GM21528 (cell line): ENCODE data around the gene TTC24.
"Not testable (repeated sequence)": the region's sequence is repeated elsewhere in the genome, so short reads cannot be mapped to it uniquely, and the experiment has no call there.

ENCODE experiments used
- ATAC-seq: cut with Tn5 transposase; IDR thresholded peaks from one replicate; pipeline ENCODE4 v1.9.1; 2021; ENCODE audit warnings: mild to moderate bottlenecking, moderate library complexity; ENCODE audit not compliant: unreplicated experiment, low FRiP score

The TTC24 gene

DNA sequence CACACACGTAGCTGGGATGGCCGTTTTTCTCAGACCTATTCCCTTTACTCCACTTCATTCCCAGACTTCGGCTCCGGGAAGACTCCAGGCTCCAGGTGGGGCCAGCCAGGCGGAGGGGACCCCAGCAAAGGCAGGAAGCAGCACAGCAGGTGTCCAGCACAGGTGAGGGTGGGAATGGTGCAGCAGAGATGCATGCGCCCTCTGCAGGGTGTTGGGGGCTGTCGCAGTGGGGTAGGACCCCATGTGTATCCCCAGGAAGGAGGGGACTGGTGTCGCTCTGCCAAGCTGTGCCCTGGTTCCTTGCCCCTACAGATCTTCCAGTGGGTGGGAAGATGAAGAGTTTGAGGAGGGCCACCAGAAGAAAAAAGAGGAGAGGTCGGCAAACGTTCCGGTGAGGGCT, 5.3 kb downstream of the TTC24 start:
- ATAC-seq, result no peak

DNA sequence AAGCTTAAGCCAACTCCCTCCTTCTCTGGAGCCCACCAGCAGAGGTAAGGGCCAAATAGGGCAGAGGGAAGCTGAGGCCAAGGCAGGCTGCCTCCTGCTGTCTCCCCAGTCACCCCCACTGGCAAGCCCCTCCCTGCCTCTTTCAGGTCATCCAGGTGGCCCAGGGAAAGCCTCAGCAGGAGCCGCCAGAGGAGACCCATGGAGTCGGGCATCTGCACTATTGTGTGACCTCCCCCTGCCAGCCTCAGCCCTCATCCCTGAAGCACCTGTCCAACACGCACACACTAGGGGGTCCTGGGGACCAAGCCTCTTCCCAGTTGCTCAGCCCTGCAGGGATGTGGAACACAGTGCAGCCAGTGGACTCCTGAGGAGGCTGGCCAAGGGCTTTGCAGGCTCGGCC, 6.8 kb downstream of the TTC24 start:
- ATAC-seq, result no peak

DNA sequence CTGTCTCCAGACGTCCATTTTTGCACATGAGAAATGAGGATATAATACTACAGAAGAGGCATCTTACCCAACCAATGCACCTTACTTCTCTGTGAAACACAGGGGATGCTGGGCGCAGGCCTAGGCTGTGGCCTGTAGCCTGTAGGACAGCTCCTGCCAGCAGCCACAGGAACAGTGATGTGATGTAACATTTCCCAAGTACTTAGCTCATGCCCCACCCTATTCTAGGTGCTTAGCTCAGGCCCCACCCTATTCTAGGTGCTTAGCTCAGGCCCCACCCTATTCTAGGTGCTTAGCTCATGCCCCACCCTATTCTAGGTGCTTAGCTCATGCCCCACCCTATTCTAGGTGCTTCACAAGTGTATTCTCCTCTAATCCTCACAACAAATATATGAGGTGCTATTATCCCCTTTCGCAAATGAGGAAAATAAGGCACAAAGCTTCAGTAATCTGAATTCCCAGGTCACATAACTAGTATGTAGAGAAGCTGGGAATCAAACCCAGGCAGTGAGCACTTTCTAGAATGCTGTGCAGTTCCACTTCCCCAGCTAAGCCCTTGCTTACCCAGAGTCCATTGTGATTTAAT, 7.5 kb downstream of the TTC24 start:
- no peak for ATAC-seq

DNA sequence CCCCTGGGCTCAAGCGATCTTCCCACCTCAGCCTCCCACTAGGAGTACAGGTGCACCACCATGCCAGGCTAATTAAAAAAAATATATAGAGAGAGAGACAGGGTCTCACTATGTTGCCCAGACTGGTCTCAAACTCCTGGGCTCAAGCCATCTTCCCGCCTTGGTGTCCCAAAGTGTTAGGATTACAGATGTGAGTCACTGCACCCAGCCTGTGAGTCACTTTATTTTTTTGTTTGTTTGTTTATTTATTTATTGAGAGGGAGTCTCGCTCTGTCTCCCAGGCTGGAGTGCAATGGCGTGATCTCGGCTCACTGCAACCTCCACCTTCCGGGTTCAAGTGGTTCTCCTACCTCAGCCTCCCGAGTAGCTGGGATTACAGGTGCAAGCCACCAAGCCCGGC, 8.4 kb downstream of the TTC24 start:
- ATAC-seq, result not testable (repeated sequence)

DNA sequence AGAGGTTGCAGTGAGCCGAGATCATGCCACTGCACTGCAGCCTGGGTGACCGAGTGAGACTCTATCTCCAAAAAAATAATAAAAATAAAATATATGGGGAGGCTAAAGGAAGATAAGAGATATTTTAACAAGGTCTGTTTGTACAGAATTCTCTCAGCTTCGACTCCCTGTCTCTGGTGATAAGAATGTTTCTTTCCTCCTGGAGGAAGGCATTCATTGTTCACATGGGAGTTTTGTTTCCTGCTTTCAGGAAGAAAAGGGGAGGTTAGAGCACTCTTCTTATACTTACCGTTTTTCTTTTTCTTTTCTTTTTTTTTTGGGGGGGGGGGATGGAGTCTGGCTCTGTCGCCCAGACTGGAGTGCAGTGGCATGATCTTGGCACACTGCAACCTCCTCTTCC, 10.0 kb downstream of the TTC24 start:
- no peak for ATAC-seq

DNA sequence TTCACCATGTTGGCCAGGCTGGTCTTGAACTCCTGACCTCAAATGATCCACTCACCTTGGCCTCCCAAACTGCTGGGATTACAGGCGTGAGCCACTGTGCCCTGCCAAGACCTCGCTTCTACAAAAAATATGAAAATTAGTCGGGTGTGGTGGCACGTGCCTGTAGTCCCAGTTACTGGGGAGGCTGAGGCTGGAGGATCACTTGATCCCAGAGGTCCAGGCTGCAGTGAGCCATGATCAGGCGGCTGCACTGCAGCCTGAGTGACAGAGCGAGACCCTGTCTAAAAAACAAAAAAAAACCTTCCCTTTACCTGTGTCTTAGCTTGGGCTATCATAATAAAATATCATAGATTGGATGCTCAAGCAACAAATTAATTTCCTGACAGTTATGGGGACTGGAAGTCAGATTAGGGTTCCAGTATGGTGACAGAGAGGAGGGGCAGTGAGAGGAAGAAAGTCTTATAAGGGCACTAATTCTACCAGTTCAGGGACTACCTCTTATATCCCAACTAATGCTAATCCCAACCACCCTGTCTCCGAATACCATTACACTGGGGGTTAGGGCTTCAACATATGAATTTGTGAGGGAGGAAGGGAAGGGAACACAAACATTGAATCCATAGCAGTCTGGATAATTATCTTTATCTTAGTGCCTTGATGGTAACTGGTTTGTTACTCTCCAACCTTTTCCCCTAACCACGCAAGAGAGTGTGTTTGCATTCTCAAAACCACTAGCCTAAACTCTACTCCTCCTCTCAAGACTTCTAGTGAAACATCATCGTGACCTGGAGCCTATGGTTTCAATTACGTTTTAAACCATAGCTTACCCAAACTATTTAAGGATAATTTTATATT, 11.0 kb downstream of the TTC24 start:
- no peak for ATAC-seq

DNA sequence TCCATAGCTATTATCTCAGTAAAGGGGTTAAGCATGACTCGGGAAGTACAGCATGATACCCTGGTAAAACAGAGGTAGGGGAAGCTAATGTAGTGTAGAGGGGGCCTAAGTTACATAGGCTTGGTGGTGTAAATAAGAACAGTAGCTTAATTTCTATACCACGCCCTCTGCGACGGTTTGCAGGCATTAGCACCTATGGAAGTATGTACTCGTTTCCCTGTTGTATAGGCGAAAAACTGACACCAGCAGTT, 11.6 kb downstream of the TTC24 start:
- no peak for ATAC-seq

DNA sequence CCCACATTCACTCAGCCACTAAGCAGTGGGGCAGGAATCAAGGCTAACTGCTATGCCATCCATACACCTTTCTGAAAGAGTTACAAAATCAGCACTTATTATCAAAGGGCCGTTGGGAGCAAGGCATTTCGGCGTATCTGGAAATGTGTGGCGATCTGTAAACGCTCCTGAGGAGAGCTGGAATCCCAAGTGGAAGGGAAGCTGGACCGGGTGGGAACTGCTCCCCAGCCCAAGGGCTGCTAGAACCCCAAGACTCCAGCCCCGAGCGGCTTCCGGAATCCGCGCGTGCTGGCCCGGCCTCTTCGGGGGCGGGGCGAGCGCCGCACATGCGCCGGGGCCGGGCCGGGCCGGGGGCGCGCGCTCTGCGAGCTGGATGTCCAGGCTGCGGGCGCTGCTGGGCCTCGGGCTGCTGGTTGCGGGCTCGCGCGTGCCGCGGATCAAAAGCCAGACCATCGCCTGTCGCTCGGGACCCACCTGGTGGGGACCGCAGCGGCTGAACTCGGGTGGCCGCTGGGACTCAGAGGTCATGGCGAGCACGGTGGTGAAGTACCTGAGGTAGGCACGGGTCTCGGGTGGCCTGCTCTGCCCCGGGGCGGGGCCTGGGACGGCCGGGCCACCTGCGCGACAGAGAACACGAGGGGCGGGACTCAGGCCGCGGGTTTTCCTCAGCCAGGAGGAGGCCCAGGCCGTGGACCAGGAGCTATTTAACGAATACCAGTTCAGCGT, 12.1 kb downstream of the TTC24 start, which contains the start of gene NAXE:
TSS of gene NAXE (plus strand) at position 345 of the 726 bp plus-strand sequence. CDS start at position 374, 29 bp downstream.
- peak; percentile 79 for ATAC-seq

DNA sequence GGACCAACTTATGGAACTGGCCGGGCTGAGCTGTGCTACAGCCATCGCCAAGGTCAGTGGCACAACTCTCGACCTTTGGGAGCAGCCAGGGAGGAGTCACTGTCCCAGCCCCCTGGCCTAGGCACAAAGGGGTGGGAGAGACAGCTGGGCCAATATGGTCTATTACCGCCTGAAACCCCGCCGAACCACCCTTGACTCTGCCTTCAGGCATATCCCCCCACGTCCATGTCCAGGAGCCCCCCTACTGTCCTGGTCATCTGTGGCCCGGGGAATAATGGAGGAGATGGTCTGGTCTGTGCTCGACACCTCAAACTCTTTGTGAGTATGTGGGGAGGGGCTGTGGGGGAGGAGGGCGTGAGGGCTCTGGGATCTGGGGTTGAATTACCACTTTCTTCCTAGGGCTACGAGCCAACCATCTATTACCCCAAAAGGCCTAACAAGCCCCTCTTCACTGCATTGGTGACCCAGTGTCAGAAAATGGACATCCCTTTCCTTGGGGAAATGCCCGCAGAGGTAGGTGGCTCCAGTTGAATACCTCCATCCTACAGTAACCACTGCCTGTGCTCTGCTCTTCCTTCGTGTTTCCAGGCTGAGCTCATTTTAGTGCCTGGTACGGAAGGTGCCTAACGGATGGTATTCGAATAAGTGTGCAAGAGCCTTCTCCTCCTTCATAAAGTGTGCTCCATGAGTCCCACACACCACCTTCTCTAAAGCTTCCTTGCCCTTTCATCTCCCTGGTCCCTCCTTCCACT, 12.8 kb downstream of the TTC24 start:
- ATAC-seq, result no peak

DNA sequence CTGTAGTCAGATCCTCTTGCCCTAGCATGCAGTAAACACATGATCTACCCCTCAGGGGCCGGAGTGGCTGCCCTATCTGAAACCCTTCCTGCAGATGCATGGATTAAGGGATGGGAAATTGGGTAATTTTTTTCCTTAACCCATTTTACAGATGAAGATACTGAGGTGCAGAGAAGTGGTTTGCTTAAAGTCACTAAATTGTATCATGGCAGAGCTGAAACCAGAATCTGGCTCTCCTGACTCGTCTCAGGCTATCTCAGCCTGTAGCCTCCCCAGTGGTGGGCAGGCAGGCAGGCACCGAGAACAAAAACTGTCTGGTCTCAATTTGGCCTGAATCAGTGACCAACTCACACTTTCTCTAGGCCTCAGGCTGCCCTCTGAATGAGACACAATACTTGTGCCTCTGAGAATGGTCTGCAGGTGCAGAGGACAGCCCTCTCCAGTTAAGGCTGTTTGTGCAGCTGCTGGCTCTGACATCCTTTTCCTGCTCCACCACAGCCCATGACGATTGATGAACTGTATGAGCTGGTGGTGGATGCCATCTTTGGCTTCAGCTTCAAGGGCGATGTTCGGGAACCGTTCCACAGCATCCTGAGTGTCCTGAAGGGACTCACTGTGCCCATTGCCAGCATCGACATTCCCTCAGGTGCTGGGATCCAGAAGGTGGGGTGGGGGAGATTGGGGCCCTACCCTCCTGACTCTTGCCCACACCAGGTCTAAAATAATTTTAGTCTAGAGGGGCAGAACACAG, 13.6 kb downstream of the TTC24 start:
- no peak for ATAC-seq

DNA sequence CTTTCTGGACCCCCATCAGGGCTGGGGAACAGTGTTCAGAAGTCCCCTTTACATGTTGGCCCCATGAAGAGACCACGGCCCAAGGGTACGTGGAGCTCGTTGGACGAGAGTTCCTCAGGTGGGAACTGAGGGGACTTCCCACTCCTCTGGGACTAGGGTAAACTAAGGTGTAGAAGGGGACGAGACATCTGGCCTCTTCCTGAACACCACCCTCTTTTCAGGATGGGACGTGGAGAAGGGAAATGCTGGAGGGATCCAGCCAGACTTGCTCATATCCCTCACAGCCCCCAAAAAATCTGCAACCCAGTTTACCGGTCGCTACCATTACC, 14.1 kb downstream of the TTC24 start:
- no peak for ATAC-seq

DNA sequence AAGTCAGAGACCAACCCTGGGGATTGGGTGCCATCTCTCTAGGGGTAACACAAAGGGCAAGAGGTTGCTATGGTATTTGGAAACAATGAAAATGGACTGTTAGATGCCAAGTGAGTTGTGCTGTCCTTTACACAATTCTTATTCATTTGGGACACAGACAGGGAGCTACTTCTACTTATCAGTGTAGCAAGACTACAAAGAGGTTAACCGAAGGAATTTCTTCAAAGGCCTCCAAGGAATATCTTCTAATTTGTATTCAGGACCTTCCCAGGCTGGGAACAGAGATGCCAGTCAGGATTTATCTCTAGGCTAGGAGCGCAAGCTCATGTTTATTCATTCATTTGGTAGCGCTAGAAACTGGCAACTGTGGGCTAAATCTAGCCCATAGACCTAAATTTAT, 14.7 kb downstream of the TTC24 start:
- no peak for ATAC-seq

DNA sequence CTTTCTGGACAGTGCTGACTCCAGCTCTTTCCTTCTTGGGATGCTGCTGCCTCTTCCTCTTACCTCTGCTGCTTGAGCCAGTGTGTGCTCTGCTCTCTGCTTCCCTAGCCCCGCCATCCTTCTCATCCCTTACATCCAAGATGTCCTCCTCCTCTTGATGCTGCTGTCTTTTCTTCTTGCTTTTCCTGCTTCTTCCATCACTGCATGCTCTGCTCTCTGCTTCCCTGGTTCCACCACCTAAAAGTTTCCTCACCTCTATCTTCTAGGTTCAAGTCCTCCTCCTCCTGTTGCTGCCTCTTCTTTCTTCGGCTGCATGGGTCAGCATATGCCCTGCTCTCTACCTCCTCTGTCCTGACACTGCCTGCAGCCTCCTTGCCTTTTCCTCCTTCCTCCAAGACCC, 15.5 kb downstream of the TTC24 start:
- no peak for ATAC-seq

DNA sequence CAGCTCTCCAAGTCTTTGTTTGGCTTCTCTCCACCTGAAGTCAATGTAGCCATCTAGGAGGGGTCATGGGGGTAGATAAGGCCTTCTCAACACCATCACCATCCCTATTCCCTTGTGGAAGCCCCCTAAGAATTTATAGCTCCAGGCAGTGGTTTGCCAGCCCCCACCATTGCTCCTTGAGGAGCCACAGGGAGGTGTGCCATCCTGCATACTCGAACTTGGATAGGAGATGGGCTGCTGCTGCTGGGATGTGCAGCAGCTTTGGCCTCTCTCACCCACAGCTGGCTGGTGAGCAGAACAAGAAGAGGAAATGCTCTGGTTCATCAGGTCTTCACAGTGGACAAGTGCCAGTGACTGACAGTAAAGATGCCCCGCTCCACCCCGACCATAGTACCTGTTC, 16.9 kb downstream of the TTC24 start:
- no peak for ATAC-seq

DNA sequence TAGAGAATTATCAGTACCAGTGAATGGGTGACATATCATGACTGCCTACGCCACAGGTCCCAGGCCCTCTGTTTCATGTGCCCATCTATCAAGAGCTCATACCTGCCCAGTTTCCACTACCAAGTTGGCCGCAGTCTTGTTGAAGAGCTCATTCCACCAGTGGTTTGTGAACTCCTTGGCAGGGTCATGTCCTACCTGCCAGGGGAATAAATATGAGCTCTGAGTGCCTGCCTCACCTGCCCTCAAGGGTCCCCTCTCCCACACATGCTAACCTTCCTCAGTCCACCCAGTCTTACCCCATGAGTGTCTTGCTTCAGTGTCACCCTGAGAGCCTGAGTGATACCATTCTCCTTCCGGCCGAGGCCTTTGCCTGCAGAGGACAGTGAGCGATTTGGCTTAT, 18.6 kb downstream of the TTC24 start:
- no peak for ATAC-seq

DNA sequence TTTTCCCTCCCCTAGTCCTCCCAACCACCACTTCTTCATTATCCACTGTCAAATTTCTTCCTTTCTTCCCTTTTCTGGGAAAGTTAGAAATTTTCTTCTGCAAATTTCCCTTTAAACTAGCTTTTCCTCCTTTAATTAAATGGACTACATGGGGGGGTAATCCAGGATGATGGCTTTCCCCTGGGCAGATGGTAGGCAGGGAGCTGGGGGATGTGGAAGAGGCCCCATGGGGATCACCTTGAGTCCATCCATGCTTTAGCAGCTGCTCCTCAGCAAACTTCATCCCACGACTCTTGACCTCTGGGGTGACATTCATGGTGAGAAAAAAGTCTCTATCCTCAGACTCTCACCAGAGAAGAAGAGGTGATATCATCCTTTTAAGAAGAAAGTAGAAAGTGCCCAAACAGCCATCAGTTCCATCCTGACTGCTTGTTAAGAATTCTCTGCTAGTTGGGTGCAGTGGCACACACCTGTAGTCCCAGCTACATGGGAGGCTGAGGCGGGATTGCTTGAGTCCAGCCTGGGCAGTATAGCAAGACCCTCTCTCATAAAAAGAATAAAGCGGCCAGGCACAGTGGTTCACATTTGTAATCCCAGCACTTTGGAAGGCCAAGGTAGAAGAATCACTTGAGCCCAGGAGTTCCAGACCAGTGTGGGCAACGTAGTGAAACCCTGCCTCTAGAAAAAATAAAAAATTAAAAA, 19.4 kb downstream of the TTC24 start:
- no peak for ATAC-seq

DNA sequence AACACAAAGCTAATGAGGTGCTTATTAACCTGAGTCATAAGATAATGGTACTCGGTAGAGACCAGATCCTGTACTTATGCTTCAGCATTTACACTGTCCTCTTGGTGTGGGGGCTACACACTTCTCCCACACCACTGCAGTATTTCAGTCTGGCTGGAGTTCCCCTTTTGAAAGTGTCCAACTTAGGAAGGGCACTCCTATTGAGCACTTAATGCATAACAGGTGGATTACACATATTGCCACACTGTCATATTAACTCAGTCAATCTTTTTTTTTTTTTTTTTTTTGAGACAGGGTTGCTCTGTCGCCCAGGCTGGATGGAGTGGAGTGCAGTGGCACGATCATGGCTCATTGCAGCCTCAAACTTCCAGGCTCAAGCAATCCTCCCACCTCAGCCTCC, 20.3 kb downstream of the TTC24 start:
- no peak for ATAC-seq

DNA sequence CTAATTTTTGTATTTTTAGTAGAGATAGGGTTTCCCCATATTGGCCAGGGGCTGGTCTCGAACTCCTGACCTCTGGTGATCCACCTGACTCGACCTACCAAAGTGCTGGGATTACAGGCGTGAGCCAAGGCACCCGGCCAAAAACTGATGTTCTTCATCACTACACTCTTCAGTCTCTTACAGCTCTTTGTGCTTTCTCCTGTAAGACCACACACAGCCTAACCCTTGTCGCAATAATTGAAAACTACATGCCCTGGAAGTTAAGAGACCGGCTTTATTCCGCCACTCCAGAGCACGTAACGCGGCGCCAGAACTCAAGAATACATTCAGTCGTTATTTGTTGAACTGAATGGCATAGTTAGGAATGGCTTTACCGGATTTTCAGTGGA, 21.2 kb downstream of the TTC24 start:
- no peak for ATAC-seq

DNA sequence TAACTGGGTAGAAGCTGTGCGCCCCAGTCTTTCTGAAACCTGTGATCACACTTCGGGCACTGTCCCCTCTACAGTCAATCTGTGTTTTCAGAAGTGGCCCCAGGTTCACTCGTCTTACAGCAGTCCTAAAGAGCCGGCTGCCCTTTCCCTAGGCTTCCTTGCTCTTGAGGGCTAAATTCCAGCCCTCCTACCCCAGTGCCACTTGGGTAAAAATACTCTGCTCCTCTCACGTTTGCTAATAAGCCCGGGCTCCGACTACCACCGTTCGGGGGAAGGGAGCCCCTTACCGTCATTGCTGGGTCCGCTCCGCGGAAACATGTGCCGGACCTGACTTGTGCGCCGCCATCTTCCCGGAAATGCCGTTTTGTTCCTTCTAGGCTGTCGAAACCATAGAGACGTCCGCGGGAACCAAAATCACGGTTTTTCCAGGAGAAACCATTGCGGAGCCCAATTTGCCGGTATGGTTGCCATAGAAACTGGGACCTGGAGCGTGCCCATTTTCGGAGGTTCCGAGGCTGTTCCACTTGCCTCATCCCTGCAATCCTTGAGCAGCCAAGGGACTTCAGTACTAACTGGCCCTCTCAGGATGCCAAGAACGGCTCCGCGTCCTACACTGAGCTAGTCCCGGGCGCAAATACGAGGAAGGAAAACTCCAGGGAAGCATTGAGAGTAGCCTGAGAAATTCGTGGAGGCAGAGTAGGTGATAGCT, 21.8 kb downstream of the TTC24 start, which contains the start of gene GPATCH4:
TSS of gene GPATCH4 (minus strand) at position 358 of the 709 bp plus-strand sequence.
- peak; percentile 61 for ATAC-seq
